HUDEP-2 (cell line): ENCODE results near the gene NEGR1.

Source experiments
- DNase-seq, 76 experiments: peaks; one replicate each; lab custom pipeline; 2025; ENCODE audit not compliant: unreplicated experiment in 76 of 76; lab: John Stamatoyannopoulos, UW

Gene NEGR1

GRCh38 chr1:72051538-72051937, 230.8 kb downstream of the NEGR1 start:
- no peak for DNase-seq

DNA sequence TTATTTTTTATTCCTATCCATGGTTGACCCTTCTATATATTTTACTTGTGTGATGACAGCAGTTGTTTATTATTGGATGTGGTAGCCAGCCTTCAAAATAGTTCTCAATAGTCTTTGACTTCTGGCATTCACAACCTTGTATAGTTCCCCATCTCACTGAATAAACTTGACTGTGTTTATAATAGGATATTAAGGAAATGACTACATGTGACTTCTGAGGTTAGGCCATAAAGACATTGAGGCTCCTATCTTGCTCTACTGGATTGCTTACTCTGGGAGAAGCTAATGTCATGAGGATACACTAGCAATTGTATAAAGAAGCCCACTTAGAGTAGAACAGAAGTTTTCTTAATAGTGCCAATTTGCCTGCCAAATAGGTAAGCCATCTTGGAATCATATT, 231.8 kb downstream of the NEGR1 start:
- DNase-seq = no peak

DNA sequence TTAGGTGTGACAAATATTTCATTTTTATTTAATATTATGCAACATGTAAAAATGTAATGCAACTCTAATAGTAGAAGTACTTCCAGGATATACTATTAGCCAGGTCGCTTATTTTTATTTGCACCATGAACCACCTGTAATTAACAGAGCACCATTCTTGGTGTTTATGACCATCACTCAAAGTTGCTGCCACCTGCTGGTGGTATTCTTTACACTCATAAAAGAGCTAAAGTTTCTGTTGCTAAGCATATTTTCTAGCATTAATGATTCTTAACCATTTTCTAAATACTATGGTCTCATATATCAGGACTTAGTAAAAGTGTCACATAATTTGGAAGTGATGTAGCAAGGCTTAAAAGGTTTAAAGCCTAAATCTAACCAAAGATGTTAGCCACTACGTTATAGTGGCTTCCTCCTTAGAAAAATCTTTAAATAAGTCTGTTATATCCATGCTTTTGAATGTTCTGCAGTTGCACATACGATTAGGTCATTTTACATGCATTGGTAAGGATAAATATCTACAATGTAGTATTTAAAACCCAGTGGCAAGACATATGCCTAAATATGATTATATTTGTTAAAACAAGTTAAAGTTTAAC, 244.5 kb downstream of the NEGR1 start:
- peak in 21 of 76 experiments; percentile 1 to 36 (median 5) for DNase-seq

GRCh38 chr1:72034827-72035226, 247.5 kb downstream of the NEGR1 start:
- no peak for DNase-seq

DNA sequence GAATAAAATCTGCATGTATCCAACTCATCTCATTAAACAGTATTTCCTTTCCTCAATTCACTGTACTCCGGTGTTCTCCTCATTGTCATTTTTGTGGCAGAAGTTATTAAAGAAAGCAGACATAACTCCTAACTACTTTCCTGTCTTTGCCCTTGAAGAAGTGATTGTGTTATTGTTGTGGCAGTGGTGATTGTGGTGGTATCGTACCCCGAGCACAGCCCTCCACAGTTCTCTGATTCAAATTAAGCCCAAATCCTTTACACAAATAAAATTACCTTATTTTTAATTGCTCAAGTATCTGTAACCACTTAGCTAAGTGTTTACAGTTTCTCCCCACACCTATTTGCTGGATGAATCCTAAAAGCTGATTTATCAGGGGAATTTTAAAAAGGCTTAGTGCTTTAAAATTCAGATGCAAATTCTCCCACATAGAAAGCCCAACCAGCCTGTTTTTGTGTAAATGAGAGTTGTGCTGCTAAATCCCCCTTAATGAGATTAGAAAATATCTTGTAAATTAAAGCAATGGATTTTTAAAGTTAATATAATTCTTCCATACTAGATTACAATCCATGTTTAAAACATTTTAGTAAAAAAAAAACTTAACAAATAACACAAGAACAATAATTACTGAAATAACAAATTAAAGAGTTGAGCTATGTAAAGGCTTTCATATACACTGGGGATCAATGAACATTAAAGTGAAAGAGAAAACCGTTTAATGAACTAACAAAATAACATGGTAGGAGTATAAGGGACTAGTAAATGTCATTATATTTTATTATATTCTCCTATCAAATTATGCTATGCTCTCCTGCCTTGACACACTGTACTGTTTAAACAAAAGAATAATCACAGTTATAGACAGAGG, 259.0 kb downstream of the NEGR1 start:
- no peak for DNase-seq

DNA sequence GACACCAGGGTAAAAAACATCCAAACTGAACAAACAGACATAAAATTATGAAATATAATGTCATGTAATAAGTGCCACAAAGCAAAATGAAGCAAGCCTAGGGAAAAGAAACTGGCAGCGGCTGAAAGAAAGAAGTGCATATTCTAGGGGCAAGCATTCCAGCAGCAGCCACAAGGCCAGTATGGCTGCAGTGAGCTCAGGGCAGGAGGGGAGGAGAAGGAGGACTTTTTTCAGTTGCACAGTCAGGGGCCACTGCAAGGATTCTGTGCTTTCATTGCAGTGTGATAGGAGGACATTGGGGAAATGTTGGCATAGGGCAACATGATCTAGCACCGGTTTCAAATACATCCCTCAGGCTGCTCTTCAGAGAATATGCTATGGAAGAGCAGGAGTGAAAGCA, 263.8 kb downstream of the NEGR1 start:
- DNase-seq = no peak

GRCh38 chr1:72015006-72015405, 267.3 kb downstream of the NEGR1 start:
- no peak for DNase-seq

GRCh38 chr1:72013161-72013560, 269.2 kb downstream of the NEGR1 start:
- DNase-seq = no peak

- DNase-seq = no peak
Observed at GRCh38 chr1:72011721-72012120, 270.6 kb downstream of the NEGR1 start.

GRCh38 chr1:72010094-72010431, 272.3 kb downstream of the NEGR1 start:
- DNase-seq = no peak

GRCh38 chr1:72009173-72010093, 272.9 kb downstream of the NEGR1 start:
- no peak for DNase-seq

DNA sequence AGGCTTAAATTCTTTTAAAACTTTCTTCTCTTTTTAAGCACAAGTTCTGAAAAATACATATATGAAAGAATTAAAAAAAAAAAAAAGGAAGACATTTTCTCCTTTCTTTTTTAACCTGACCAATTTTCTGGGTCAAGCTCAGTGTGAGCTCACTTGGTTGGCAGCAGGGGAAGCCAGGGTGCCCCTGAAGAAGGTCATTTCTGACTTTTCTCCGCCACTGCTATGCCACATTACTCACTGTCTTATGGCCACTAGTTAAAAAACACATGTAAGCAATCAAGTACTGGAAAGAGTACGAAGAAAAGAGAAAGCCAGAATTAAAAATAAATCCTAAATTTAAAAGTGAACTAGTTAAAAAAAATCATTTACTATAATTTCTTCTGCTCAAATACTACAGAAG, 275.0 kb downstream of the NEGR1 start:
- no peak for DNase-seq

GRCh38 chr1:72006092-72006491, 276.2 kb downstream of the NEGR1 start:
- no peak for DNase-seq

DNA sequence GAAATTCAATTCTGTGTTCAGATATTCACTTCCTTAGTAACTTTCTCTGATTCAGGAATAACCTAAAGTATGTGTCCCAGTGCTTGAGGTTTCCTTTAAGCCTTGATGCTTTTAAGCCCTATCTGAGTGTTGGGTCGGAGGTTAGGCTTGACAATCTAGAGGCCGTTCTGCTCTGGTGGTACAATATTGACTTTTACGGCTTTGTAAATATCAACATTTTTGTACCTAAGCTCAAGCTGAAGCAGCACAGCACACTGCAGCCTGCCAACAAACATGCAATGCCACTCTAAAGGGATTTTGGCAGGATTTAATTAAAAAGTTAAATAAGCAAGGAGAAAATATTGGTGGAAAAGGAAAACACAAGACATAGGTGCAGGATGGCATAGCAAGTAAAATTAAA, 279.2 kb downstream of the NEGR1 start:
- DNase-seq = no peak

- DNase-seq = peak in 45 of 76 experiments; percentile 1 to 83 (median 29)
Observed at GRCh38 chr1:72000809-72001208, 281.5 kb downstream of the NEGR1 start.

GRCh38 chr1:71994646-71995045, 287.7 kb downstream of the NEGR1 start:
- no peak for DNase-seq

DNA sequence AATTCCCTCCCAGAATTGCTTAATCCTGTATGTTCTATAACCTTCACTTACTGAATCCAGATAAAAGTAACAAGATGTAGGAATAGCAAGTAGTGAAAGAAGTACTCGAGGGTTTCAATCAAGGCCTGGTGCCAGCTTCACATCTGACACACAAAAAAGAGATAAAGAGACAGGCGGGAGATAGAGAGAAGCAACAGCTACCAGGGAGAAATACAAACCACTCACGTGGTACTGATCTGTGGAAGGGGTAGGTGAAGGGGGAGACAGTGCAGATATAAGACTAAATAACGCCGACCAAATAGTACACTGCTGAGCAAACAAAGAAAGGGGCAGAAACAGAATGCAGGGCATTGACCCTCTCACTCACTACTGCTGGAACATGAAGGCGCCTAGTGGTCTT, 295.2 kb downstream of the NEGR1 start:
- no peak for DNase-seq

GRCh38 chr1:71986160-71986559, 296.2 kb downstream of the NEGR1 start:
- DNase-seq = no peak

GRCh38 chr1:71980556-71980955, 301.8 kb downstream of the NEGR1 start:
- no peak for DNase-seq

DNA sequence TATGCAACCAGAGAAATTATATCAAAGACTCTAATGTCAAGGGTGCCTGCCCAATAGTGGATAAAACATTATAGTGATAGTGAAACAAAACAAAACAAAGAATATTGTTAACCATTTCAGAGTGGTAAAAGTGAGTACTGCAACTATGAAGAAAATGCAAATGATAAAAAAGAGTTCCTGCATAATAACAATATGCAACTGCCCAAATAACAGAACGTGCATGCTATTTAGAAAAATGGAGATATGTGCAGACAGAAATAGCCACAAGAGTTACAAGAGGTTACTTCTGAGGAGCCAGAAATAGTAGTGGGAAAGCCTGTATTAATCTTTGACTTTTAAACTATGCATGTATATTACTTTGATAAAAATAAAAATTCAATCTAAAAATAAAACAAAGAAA, 302.5 kb downstream of the NEGR1 start:
- no peak for DNase-seq

DNA sequence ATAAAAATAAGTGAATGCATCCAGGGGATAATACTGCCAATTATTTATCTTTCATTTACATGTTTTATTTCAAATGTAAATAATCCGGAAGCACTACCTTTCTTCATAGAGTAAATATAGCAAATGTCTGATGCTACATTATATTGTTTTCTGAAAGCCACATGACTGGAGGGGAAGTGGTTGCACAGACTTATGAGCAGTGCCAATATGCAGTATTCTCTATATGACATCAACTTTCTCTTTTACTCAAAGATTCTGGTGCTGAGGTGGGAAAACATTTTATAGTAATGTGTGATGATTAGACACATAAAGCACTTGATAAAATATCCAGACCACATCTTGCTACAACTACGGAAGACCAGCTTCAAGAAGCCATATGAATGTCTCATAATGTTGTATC, 314.7 kb downstream of the NEGR1 start:
- DNase-seq = no peak
